Stimulated activated CD4-positive, alpha-beta T cell treated with anti-CD3 and anti-CD28 coated beads, Interleukin-12 subunit alpha, Interleukin-12 subunit beta, amount 100 ng/mL, for 24 hours (primary cell): Measurements from ENCODE around the gene CCDC27.

Experiments used
- DNase-seq, 2 experiments: peaks; one replicate each; pipeline ENCODE4 v3.0.0-alpha.2; 2020; ENCODE audit warnings: low read depth in 2 of 2

Gene CCDC27

DNA sequence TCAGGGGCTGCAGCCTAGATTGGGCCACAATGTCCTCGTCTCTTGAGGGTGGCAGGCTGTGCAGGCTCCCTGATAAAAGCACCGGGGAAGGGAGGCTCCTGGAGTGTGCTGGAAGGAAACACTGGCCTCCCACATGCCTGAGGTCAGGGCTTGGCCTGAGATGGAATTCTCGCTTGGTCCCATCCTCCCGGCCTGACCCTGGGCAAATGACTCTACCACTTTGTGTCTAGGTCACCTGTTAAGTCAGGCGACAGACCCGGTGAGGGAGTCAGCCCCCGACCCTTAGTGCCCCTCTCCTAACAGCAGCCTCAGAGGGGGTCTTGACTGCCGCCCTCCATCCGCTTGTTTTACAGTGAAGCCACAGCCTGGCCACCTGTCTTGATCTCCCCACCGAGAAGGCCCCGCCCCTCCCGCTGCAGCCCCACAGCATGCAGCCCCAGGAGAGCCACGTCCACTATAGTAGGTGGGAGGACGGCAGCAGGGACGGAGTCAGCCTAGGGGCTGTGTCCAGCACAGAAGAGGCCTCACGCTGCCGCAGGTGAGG lies 22.8 kb downstream of the CCDC27 start:
- DNase-seq = no peak

DNA sequence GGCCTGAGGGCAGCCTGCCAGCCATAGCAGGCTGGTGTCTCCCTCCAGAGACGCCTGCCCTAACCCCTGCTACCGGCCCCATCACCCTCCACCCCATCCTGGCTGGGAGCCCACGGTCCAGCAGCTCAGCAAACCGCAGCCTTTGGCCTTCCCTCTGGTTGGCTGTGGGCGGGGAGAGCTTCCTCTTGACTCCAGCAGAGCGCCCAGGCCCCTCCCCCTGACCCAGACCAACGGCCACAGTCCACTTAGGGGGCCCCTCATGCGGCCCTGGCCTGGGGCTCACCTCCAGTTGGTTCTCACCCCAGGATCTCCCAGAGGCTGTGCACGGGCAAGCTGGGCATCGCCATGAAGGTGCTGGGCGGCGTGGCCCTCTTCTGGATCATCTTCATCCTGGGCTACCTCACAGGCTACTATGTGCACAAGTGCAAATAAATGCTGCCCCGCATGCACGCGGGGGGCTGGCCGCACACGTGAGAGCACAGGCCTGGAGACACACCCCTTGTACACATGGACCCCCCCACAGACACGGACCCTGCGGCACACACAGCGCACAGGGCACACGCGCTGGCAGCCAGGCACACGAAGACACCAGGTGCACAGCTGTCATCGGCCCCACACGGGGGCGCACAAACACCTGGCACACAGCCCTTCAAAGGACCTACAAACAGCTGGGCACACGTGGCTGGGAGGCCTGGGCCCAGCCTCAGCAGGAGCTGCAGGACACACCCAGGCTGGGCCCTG lies 23.4 kb downstream of the CCDC27 start:
- peak in 1 of 2 experiments; percentile 26 for DNase-seq

DNA sequence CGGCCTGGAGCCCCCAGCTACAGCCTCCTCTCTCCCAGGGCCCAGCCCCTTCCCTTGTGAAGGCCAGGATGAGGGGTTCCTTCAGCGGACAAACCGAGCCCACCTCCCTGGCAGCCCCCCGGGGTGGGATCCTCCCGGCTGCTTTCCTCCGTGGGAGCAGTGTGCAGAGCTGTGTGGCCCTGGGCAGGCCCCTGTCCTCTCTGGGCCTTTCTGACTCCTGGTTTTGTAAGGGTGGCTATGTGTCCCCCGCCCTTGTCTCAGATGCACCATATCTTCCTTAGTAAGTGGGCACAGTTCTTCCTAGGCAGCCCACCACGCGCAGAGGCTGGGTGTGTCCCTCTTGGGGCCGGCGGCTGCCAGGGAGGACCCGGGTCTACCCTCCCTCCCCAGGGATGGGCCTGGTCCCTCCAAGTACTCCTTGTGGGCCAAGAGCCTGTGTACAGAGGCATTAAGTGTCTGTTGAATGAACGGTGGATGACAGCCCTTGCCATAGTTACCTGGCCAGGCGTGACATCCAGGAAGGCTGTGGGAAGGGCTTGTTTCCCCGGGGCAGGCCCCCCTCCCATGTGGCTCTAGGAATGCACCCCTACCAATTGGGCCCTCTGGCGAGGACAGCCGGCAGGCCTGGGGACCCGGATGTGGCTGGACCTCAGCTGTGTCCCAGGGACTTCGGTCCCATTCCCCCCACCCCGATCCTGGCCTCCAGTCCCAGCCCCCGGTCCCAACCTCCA lies 24.1 kb downstream of the CCDC27 start:
- no peak for DNase-seq

DNA sequence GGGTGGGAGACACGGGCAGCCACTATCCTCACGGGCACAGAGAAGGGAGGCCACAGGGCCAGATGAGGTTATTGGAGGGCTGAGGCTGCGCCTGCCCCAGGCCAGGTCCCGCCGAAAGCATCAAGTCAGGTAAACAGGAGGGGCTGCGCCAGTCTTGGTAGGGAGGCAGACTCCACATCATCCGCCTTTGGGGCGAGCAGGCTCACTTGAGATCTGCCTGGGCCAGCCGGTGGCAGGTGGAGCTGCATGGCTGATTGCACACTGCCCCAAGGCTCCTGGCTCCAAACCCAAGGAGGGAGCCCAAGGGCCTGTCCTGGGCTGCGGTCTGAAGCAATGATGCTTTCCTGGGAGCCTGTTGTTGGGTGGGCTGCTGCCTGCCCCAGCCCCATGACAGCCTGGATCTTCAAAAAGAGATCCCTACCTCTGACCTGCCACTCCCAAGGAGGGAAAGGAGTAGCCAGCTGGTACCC lies 24.9 kb downstream of the CCDC27 start:
- DNase-seq = no peak

DNA sequence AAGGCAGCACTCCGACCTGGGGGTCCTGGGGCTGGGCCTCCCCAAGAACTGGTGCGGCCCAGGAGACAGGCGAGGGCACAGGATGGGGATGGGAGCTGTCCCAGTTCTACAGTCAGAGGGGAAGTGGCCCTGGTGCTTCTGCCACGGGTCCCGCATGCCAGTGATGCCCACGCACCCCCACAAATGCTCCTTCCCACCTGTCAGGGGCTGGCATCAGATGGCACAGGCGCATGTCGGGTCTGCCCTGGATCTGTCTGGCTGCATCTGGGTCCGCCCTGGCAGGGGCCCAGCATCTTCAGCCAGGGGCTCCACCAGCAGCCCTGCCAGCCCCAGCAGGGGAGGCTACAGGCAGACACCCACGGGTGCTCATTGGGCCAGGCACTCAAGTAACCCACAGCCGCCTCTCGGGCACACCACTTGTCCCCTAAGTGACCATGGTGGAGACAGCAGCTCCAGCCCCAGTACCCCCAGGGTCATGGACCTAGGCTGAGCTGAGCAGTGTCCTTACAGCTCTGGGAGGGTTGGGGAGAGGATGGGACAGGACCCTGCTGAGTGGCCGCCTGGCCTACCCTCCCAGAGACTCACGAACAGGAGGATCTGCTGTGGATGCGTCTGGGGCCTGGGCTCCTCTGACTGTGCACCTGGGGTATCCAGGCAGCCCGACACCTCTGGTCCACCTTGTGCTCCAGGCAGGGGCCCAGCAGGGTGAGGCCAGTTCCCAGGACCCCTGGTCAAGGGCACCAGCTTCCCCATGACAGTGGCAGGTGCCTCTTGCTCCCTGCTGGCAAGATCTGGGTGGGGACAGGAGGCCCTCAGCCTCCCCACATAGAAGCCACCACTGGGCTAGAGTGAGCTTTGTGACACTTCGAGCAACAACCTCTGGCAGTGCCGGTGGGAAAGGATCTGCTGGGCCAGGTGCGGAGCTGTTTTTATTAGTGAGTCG lies 25.7 kb downstream of the CCDC27 start:
- DNase-seq = no peak

DNA sequence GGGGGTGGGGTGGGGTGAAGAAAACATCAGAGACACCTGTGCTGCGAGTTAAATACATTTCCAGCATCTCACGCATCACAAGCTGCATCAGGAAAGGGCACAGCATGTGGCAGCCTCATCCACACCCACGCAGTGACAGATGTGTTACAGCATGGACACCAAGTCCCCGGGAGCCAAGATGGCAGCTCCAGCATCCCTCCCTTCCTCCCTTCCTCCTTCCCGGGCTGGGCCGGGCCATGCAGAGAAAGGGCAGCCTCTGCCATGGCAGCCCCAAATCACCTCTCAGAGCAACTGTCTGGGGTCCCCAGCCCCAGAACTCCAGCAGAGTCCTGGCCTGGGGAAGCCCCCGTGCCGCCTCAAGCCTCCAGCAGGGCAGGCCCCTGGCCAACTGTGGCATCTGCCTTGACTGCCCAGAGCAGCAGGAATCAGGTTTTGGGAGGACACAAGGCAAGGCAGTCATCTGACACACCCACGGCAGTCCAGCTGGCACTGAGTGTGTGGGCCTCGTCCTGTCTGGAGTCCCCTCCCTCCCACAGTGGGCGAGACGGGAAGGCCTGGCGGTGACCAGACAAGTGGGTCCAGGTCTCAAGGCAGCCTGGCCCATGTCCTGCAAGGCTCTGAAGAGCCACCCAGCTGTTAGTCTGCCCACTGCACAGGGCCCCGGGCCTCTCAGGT lies 26.5 kb downstream of the CCDC27 start:
- DNase-seq = no peak

DNA sequence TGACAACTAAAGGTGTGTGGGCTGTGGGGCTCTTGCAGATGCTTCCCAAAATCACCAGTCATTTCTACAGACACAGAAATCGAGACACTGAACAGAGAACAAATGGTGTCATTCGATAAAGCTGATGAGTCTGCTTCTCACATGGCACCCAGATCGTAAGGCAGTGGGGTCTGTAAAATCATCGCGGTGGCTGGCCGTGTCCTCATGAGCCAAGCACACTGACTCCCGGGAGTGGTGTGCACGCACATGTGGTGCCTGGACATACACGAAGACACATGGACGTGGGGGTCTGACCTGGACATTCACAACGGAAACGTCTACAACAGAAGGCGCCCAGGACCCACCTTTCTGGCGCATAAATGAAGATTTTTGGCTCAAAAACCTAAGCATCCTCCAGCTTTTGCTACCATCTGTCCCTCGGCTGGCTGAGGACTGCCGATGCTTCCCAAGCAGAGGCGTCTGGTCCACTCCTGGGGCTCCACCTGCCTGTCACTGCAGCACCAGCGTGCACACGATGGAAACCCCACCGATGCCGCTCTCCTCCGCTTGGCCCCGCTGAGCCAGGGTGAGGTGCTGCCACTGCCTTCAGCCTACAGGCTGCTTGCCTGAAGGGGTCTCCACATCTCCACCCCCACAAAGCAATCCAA lies 27.1 kb downstream of the CCDC27 start:
- no peak for DNase-seq

DNA sequence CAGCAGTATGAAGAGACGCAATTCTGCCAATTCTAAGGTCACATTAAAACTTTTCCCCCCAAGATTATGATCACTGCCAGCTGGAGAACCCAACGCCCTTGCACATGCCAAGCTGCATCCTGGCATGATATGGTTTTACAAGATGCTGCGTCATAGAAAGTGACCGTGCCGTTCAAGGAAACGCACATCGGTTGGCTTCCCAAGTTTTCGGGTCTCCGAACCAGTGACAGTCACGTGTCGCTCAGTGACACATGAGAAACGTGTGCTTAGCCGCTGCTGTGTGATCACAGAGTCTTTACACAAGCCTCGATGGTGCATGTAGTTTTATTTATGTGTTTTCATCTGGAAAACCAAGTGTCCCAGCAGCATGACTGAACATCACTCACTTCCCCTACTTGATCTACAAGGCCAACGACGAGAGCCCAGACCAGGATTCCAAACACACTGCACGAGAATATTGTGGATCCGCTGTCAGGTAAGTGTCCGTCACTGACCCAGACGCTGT lies 27.7 kb downstream of the CCDC27 start:
- no peak for DNase-seq

DNA sequence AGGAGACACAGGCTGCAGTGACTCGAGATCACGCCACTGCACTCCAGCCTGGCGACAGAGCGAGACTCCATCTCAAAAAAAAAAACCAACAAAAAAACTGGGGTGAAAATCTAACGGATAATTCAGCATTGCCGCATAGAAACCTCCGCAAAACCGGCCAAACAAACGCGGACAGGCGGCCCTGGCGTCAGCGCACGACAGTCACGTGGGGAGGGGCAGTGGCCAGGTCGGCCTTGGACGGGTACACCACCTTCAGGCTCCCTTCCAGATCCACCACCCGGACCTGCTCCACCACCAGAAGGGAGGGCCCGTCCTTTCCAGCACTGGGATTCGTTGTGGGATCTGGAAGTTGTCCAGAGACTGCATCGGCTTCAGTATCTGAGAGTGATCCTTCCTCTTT lies 28.7 kb downstream of the CCDC27 start:
- no peak for DNase-seq

DNA sequence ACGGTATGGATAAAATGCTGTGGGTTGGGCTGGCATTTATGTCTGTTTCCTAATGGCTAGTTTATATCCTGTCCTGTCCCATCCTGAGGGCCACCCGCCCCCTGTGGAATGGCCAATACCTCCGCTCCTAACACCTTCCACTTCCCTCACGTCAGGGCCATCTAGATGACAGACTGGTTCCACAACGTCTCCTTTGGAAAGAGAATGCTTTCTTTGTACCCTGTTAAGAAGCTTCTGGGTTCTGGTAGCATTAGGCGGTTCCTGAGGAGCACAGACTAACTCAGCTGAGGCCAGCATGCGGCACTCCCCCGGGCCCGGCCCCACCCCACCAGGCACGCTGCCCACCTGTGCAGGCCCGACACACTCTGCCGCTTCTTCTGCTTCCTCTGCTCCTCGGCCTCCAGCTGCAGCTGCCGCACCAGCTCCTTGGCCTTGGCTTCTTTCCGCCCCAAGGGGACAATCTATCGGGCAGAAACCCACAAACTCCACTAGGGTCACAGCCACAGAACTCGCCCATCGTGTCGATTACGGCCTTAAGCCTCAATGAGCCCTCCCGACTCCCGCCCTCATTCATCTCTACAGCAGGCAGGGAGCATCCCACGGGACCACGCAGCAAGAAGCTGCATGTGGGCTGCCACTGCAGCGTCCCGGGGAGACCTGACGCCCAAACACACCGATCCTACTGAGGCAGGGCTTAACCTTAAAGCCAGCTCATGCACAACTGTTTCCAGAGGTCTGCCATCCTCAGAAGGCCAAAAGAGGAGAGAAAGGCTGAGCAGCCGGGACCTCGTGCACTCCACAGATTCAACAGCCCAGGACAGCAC lies 31.6 kb downstream of the CCDC27 start:
- no peak for DNase-seq

DNA sequence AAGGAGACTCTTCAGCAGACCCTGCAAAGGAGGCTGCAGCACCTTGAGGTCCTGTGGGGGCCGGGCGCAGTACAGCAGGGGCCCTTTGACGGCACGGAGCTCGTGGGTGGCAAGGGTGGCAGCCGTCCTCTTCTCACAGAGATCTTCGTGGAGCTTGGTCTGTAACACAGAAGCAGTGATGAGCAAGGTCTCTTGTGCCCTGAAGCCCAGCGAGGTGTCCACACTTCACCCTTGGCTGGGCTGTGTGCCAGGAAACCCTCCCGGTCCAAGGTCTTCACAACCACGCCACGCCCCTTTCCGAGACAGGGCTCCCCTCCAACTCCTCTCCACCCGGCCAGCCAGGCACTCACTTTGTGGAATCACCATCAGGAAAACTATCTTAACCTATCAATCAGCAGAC lies 32.8 kb downstream of the CCDC27 start:
- no peak for DNase-seq

DNA sequence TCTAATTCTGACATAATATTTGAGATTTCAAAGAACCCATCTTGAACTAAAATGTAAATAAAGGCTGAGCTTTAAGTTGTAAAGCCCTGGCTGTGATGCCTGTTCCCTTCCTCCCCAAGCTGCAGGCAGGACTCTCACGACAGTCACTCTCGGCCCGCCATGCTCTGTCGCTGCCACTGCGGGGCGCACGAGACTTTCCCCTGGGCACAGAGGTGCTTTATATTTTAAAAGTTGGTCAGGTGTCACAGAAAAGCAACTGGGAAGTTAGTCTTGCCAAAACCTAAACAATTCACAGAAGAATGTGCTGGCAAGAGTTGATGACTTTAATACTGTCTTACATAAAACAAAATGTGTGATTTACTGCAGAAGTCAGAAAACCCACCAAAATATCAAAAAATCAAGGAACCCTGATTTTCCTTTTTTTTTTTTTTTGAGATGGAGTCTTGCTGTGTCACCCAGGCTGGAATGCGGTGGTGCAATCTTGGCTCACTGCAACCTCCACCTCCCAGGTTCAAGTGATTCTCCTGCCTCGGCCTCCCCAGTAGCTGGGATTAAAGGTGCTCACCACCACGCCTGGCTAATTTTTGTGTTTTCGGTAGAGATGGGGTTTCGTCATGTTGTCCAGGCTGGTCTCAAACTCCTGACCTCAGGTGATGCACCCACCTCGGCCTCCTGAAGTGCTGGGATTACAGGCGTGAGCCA lies 33.4 kb downstream of the CCDC27 start:
- DNase-seq = no peak

DNA sequence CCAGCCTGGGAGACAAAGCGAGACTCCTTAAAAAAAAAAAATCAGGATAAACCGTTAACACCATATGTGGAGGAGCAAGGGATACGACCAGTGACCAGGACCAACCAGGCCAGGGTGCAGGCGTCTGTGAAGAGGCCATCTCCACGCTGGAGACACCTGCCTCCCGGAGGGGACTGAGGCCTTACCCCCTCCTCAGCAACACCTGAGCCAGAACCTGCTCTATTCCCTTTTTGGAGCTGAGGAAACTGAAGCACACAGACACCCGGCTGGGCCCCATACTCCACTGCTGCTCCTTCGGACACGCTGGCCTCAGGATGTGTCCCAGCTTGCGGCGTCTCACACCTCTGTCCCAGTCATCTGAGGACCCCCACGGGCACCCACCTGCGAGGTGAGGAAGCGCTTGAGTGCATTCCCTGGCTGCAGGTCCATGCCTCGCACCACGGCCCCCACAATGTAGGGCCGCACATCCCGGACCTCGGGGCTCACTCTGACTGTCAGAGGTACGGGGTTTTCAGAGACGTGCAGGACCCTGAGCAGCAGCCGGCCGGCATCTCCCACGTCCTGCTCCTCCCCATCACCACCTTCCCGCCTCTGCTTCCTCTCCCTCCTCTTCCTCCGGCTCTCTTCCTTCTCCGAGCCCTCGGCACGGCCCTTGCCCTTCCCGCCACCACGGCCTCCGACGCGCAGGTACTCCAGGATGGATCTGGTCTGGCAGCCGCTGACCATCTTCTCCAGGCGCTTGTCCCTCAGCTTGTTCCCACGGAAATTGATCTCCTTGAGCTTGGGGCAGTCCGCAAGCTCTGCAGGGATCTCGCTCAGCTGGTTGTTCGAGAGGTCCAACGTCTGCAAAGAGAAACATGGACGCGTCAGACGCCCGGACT lies 34.5 kb downstream of the CCDC27 start:
- DNase-seq = no peak

DNA sequence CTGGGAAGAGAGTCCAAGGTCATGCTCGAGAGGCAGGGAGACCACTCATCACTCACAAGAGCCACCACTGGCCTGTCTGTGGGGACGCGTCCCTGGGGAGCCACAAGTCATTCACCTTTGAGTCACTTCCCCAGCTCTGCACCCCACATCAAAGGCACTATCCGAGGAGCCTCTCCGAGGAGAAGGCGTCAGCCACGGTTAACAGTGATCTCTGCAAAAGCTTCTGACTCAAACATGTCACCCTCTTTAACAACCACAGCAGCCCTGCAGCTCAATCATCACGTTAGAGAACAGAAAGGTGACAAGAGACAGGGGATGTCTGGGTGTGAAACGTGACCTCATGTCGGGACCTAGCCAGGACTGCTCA lies 35.1 kb downstream of the CCDC27 start:
- DNase-seq = peak in 1 of 2 experiments; percentile 26

DNA sequence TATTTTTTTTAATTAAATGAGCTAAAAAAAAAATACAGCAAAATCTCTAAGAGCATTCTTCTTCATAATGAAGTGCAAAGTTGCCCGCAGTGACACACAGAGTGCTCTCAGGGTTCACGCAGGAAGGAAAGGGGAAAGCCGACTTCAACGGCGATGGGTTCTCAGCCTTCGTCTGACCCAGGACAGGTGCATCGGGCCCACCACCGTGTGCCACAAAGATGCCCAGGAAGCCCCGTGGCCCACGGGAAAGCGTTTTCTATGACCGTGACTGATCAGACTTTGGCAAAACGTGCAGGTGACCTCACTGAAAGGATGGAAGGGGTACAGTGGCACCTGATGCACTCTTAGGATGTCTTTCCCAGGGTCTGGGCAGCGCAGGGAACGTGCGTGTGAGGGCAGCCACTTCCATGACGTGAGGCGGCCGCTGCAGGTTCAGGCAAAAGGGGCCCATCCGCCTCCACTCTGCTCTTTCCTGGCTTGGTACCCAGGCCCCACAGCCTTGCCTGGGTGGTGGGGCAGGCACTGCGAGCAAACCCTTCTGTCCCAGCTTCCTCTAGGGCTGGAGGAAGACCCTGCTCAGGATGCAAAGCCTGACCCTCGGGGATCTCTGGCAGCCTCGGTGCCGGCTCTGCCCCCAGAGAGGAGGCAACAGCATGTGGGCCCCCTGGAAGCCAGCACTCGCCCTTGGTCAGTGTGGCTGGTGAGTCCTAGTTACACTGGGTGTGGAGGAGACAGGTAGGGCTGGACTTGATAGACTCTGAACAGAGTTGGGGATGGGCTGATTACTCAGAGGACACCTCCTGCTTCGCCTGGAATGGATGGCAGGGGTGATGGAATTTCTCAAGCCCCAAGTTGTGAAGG lies 35.7 kb downstream of the CCDC27 start:
- no peak for DNase-seq

DNA sequence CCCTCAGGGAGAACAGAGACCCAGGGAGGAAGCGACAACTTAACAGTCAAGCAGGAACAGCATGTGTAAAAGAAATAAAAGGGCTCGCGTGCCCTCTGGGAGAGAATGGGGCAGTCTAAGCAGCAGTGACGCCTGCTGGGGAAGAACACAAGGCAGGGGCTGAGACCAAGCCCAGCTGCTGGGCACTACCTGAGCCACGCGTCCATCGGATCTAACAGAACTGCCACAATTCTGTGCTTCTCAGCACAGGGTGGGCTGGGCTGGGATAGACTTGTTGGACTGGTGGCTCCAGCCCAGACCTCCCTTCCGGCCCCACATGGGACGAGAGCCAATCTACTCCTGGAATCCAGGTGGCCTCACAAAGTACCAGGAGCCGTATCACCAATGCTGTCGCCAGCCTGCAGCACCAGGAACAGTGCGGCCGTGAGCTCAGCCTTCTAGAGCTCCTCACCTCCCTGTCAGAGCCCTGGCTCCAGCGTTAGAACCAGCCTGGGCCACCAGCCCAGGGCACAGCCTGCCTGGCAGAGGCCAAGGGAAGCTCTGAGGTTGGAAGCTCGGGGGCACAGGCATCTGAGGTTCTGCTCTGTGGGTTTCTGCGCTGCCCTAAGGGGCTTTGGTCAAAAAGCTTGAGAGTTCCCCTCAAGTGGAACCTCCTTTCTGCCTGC lies 36.6 kb downstream of the CCDC27 start:
- no peak for DNase-seq
